DND-41 (cell line): ENCODE measurements around the gene CHST3.

Experiments used
- ATAC-seq: fragments of 200-7000 bp; cut with Tn5 transposase; 3 replicates; pipeline ENCODE4 v1.9.1; 2021; ENCODE audit warnings: low read depth; ENCODE audit not compliant: insufficient read depth
- DNase-seq: peaks from one replicate; pipeline ENCODE4 v3.0.0-alpha.2; 2020
- H2AFZ ChIP-seq: 2 replicates; pipeline ENCODE4 v1.6.0; 2012; ENCODE audit warnings: low read depth, low read length
- H3K27ac ChIP-seq: 2 replicates; pipeline ENCODE4 v1.5.1; 2012; ENCODE audit warnings: low read length, inconsistent platforms
- H3K27me3 ChIP-seq: fragments of 200-600 bp; sonication (generic); 2 replicates; pipeline ENCODE4 v1.6.0; 2012; ENCODE audit warnings: low read length, mild to moderate bottlenecking, inconsistent platforms; ENCODE audit not compliant: insufficient read depth, poor library complexity
- H3K36me3 ChIP-seq: 2 replicates; pipeline ENCODE4 v1.5.1; 2012; ENCODE audit warnings: low read length, inconsistent platforms; ENCODE audit not compliant: insufficient read depth
- H3K4me1 ChIP-seq: 2 replicates; pipeline ENCODE4 v1.5.1; 2012; ENCODE audit warnings: mild to moderate bottlenecking, low read length; ENCODE audit not compliant: insufficient read depth
- H3K4me2 ChIP-seq: 2 replicates; pipeline ENCODE4 v1.6.0; 2012; ENCODE audit warnings: mild to moderate bottlenecking, moderate library complexity, low read length, inconsistent platforms; ENCODE audit not compliant: insufficient read depth
- H3K4me3 ChIP-seq, 2 experiments: fragments of 200-600 bp in 1 of 2; shearing (Covaris generic) in 1 of 2; 2 replicates each; pipeline ENCODE4 v1.5.1; 2012 to 2016; ENCODE audit warnings: inconsistent platforms in 2 of 2, low read length in 2 of 2, mild to moderate bottlenecking in 2 of 2, low read depth in 1 of 2, moderate library complexity in 1 of 2
- H3K79me2 ChIP-seq: 2 replicates; pipeline ENCODE4 v1.6.0; 2012; ENCODE audit warnings: low read length, inconsistent platforms; ENCODE audit not compliant: insufficient read depth
- H3K9ac ChIP-seq: 2 replicates; pipeline ENCODE4 v1.6.0; 2012; ENCODE audit warnings: low read depth, mild to moderate bottlenecking, inconsistent platforms, low read length, moderate library complexity
- H3K9me3 ChIP-seq: 2 replicates; pipeline ENCODE4 v1.5.1; 2012; ENCODE audit warnings: low read length, moderate library complexity, mild to moderate bottlenecking, inconsistent platforms; ENCODE audit not compliant: insufficient read depth, severe bottlenecking
- H4K20me1 ChIP-seq: 2 replicates; pipeline ENCODE4 v1.6.0; 2012; ENCODE audit warnings: low read length; ENCODE audit not compliant: insufficient read depth
- CTCF ChIP-seq: IDR thresholded peaks from 2 replicates; pipeline ENCODE4 v1.5.1; 2012; ENCODE audit warnings: borderline replicate concordance, low read length, moderate library complexity, mild to moderate bottlenecking; ENCODE audit not compliant: poor library complexity, severe bottlenecking; ENCODE audit errors: extremely low read depth
- EZH2 ChIP-seq: IDR thresholded peaks from 3 replicates; pipeline ENCODE4 v1.6.1; 2012; ENCODE audit warnings: borderline replicate concordance, low read depth, mild to moderate bottlenecking, moderate library complexity, low read length, inconsistent platforms; ENCODE audit not compliant: severe bottlenecking

The CHST3 gene

GRCh38 chr10:72014785-72015480, 50.7 kb downstream of the CHST3 start:
- no peaks in the 10 kb centered on the region for H4K20me1 ChIP-seq
- no peak overlapping the region for H3K4me2 ChIP-seq
- no peaks in the 10 kb centered on the region for H3K4me1 ChIP-seq
- no peaks in the 10 kb centered on the region for H3K9me3 ChIP-seq
- no peak overlapping the region for H3K27ac ChIP-seq
- TF ChIP-seq EZH2, result no peak
- TF ChIP-seq CTCF, result no peak
- H2AFZ ChIP-seq, result no peak overlapping the region
- H3K4me3 ChIP-seq, result no peak overlapping the region
- H3K27me3 ChIP-seq, result no peaks in the 10 kb centered on the region
- H3K36me3 ChIP-seq, result no peaks in the 10 kb centered on the region
- no peaks in the 10 kb centered on the region for H3K79me2 ChIP-seq
- ATAC-seq, result no peak
- DNase-seq, result no peak
- H3K9ac ChIP-seq, result no peak overlapping the region

GRCh38 chr10:72015841-72016240, 51.6 kb downstream of the CHST3 start:
- no peak for TF ChIP-seq EZH2
- TF ChIP-seq CTCF, result no peak
- H4K20me1 ChIP-seq, result no peaks in the 10 kb centered on the region
- H2AFZ ChIP-seq, result no peak overlapping the region
- no peak overlapping the region for H3K9ac ChIP-seq
- no peak overlapping the region for H3K27ac ChIP-seq
- ATAC-seq (no peak), DNase-seq (no peak)
- no peaks in the 10 kb centered on the region for H3K79me2 ChIP-seq
- no peak overlapping the region for H3K4me2 ChIP-seq
- H3K27me3 ChIP-seq, result no peaks in the 10 kb centered on the region
- H3K4me1 ChIP-seq, result no peaks in the 10 kb centered on the region
- no peaks in the 10 kb centered on the region for H3K36me3 ChIP-seq
- no peaks in the 10 kb centered on the region for H3K9me3 ChIP-seq
- H3K4me3 ChIP-seq, result no peak overlapping the region

- Histone ChIP-seq H3K27ac (no peak overlapping the region), H2AFZ (no peak overlapping the region), H3K4me1 (no peaks in the 10 kb centered on the region), H4K20me1 (no peaks in the 10 kb centered on the region), H3K4me2 (no peak overlapping the region), H3K4me3 (no peak overlapping the region), H3K27me3 (no peaks in the 10 kb centered on the region), H3K9me3 (no peaks in the 10 kb centered on the region), H3K36me3 (no peaks in the 10 kb centered on the region), H3K9ac (no peak overlapping the region), H3K79me2 (no peaks in the 10 kb centered on the region)
- ATAC-seq, result no peak
- no peak for TF ChIP-seq CTCF
- no peak for TF ChIP-seq EZH2
- no peak for DNase-seq
Observed at GRCh38 chr10:72016608-72017300, 52.6 kb downstream of the CHST3 start.
